H9 (cell line): ENCODE data around the gene TCF7L1. TPM values are rescaled to one million over a fixed set of nuclear protein-coding genes. Genes with fewer than 3 reads are reported as not detected.

Experiments used
- DNase-seq: peaks from one replicate; pipeline ENCODE4 v3.0.0-alpha.2; 2017
- H2AFZ ChIP-seq: one replicate; pipeline ENCODE4 v1.6.1; 2013; ENCODE audit warnings: mild to moderate bottlenecking, low read length, control low read depth, moderate library complexity
- H2AK5ac ChIP-seq: 2 replicates; pipeline ENCODE4 v1.6.1; 2013; ENCODE audit warnings: low read length, control low read depth, mixed read lengths; ENCODE audit not compliant: insufficient read length
- H2BK120ac ChIP-seq: one replicate; pipeline ENCODE4 v1.6.1; 2013; ENCODE audit warnings: low read depth, mild to moderate bottlenecking, low read length, control low read depth, inconsistent platforms; ENCODE audit not compliant: poor library complexity, severe bottlenecking
- H2BK12ac ChIP-seq: 2 replicates; pipeline ENCODE4 v1.6.1; 2013; ENCODE audit warnings: low read length, control low read depth, mixed read lengths, low read depth; ENCODE audit not compliant: insufficient read length
- H2BK15ac ChIP-seq: 2 replicates; pipeline ENCODE4 v1.6.1; 2013; ENCODE audit warnings: low read depth, low read length, control low read depth
- H2BK20ac ChIP-seq: one replicate; pipeline ENCODE4 v1.6.1; 2013; ENCODE audit warnings: low read depth, mild to moderate bottlenecking, low read length, control low read depth, inconsistent platforms; ENCODE audit not compliant: poor library complexity, severe bottlenecking
- H2BK5ac ChIP-seq: 2 replicates; pipeline ENCODE4 v1.6.1; 2013; ENCODE audit warnings: low read length, control low read depth, mixed read lengths; ENCODE audit not compliant: insufficient read length
- H3K14ac ChIP-seq: 2 replicates; pipeline ENCODE4 v1.6.1; 2013; ENCODE audit warnings: low read length, control low read depth; ENCODE audit not compliant: insufficient read depth
- H3K18ac ChIP-seq: 2 replicates; pipeline ENCODE4 v1.6.1; 2013; ENCODE audit warnings: low read depth, mild to moderate bottlenecking, mixed read lengths, low read length, control low read depth; ENCODE audit not compliant: insufficient read length
- H3K23ac ChIP-seq: 2 replicates; pipeline ENCODE4 v1.6.1; 2013; ENCODE audit warnings: low read length, control low read depth, mixed read lengths, low read depth; ENCODE audit not compliant: insufficient read length
- H3K23me2 ChIP-seq: 2 replicates; pipeline ENCODE4 v1.6.1; 2013; ENCODE audit warnings: low read depth, mild to moderate bottlenecking, mixed read lengths, low read length, control low read depth; ENCODE audit not compliant: insufficient read length, poor library complexity, severe bottlenecking
- H3K27ac ChIP-seq: 2 replicates; pipeline ENCODE4 v1.5.1; 2013; ENCODE audit warnings: low read length, control low read depth, mixed read lengths, low read depth; ENCODE audit not compliant: insufficient read length
- H3K27me3 ChIP-seq: 2 replicates; pipeline ENCODE4 v1.6.1; 2013; ENCODE audit warnings: low read length, control low read depth, inconsistent platforms; ENCODE audit not compliant: insufficient read depth
- H3K4ac ChIP-seq: 2 replicates; pipeline ENCODE4 v1.6.1; 2013; ENCODE audit warnings: low read depth, mild to moderate bottlenecking, control low read depth, inconsistent platforms, low read length, moderate library complexity
- H3K4me1 ChIP-seq: 2 replicates; pipeline ENCODE4 v1.6.1; 2013; ENCODE audit warnings: low read length, control low read depth, inconsistent platforms; ENCODE audit not compliant: insufficient read depth
- H3K4me2 ChIP-seq: 2 replicates; pipeline ENCODE4 v1.6.1; 2013; ENCODE audit warnings: low read length, control low read depth, mixed read lengths; ENCODE audit not compliant: insufficient read length, insufficient read depth
- H3K56ac ChIP-seq: 2 replicates; pipeline ENCODE4 v1.6.1; 2013; ENCODE audit warnings: low read depth, mild to moderate bottlenecking, mixed read lengths, low read length, control low read depth; ENCODE audit not compliant: insufficient read length
- H3K79me1 ChIP-seq: 2 replicates; pipeline ENCODE4 v1.6.1; 2013; ENCODE audit warnings: low read depth, mild to moderate bottlenecking, moderate library complexity, low read length, control low read depth, inconsistent platforms; ENCODE audit not compliant: insufficient read depth, poor library complexity, severe bottlenecking
- H3K79me2 ChIP-seq: 2 replicates; pipeline ENCODE4 v1.6.1; 2013; ENCODE audit warnings: low read length, control low read depth, inconsistent platforms; ENCODE audit not compliant: insufficient read depth
- H3K9ac ChIP-seq: 2 replicates; pipeline ENCODE4 v1.6.1; 2013; ENCODE audit warnings: low read length, control low read depth, mixed read lengths; ENCODE audit not compliant: insufficient read length; ENCODE audit errors: extremely low read depth
- H3K9me3 ChIP-seq: one replicate; pipeline ENCODE4 v1.6.1; 2013; ENCODE audit warnings: low read depth, low read length, inconsistent platforms; ENCODE audit not compliant: control insufficient read depth
- H3T11ph ChIP-seq: one replicate; pipeline ENCODE4 v1.6.1; 2013; ENCODE audit warnings: mild to moderate bottlenecking, low read length, control low read depth, inconsistent platforms
- H4K20me1 ChIP-seq: one replicate; pipeline ENCODE4 v1.6.1; 2013; ENCODE audit not compliant: control insufficient read depth, insufficient read length, insufficient read depth
- H4K5ac ChIP-seq: 2 replicates; pipeline ENCODE4 v1.6.1; 2013; ENCODE audit warnings: low read depth, mild to moderate bottlenecking, mixed read lengths, low read length, control low read depth; ENCODE audit not compliant: insufficient read length
- H4K8ac ChIP-seq: replicated peaks from 2 replicates; pipeline ENCODE4 v1.6.1; 2013; ENCODE audit warnings: low read length, control low read depth, mixed read lengths, low read depth; ENCODE audit not compliant: insufficient read length
- H4K91ac ChIP-seq: 2 replicates; pipeline ENCODE4 v1.6.1; 2013; ENCODE audit warnings: low read depth, mild to moderate bottlenecking, moderate library complexity, mixed read lengths, low read length, control low read depth; ENCODE audit not compliant: insufficient read length
- H3K27ac Mint-ChIP-seq, 3 experiments: 2 replicates in 2 of 3; 3 replicates in 1 of 3; pipeline ENCODE4 v1.8.0; 2020 to 2021; ENCODE audit warnings: mixed read lengths in 3 of 3, mild to moderate bottlenecking in 1 of 3, moderate library complexity in 1 of 3
- H3K27me3 Mint-ChIP-seq: 2 replicates; pipeline ENCODE4 v1.8.0; 2021; ENCODE audit warnings: low read depth, mild to moderate bottlenecking, moderate library complexity, mixed read lengths
- H3K36me3 Mint-ChIP-seq, 3 experiments: 2 replicates in 2 of 3; 3 replicates in 1 of 3; pipeline ENCODE4 v1.8.0; 2020 to 2021; ENCODE audit warnings: low read depth in 3 of 3, mixed read lengths in 3 of 3; ENCODE audit not compliant: insufficient read depth in 1 of 3
- H3K4me1 Mint-ChIP-seq, 2 experiments: 2 replicates each; pipeline ENCODE4 v1.8.0; 2020; ENCODE audit warnings: mixed read lengths in 2 of 2
- H3K4me3 Mint-ChIP-seq, 2 experiments: 2 replicates in 1 of 2; 3 replicates in 1 of 2; pipeline ENCODE4 v1.8.0; 2020 to 2021; ENCODE audit warnings: mild to moderate bottlenecking in 2 of 2, mixed read lengths in 2 of 2, moderate library complexity in 1 of 2
- H3K9me3 Mint-ChIP-seq, 2 experiments: 2 replicates in 1 of 2; 3 replicates in 1 of 2; pipeline ENCODE4 v1.8.0; 2020; ENCODE audit warnings: mild to moderate bottlenecking in 2 of 2, mixed read lengths in 2 of 2, moderate library complexity in 1 of 2
- CTCF ChIP-seq: fragments of 200-600 bp; sonication (generic); conservative IDR thresholded peaks from 3 replicates; pipeline ENCODE4 v1.8.0; 2021; ENCODE audit warnings: antibody characterized with exemption, mild to moderate bottlenecking
- WGBS: extraction: QIAGEN DNeasy Blood & Tissue Kit; methylation state at CpG from one replicate; pipeline ENCODE4 v1.1.7; 2013; ENCODE audit warnings: missing lambda C conversion rate, low lambda C conversion rate, mixed read lengths; ENCODE audit not compliant: insufficient read length; ENCODE audit errors: extremely low coverage; 5-methylcytosine and 5-hydroxymethylcytosine counted together
- total RNA-seq: library from RNA; stranded (reverse); gene quantifications from 2 replicates; pipeline ENCODE4 v1.2.1, GENCODE V29; 2021

Gene TCF7L1
- total RNA-seq, 1 experiment from 2014 or later: 112 TPM

GRCh38 chr2:85286918-85287317 lies 153.7 kb downstream of the TCF7L1 start:
- H3K4me3 Mint-ChIP-seq: no peak overlapping the region
- H3K18ac ChIP-seq: no peak overlapping the region
- H2BK120ac ChIP-seq: no peak overlapping the region
- no peak for TF ChIP-seq CTCF
- no peak overlapping the region for H3K56ac ChIP-seq
- no peak overlapping the region for H2BK20ac ChIP-seq
- no peak overlapping the region for H3K23ac ChIP-seq
- no peak overlapping the region for H3K4me2 ChIP-seq
- no peaks in the 10 kb centered on the region for H3K79me1 ChIP-seq
- peaks cover 28 to 34% of the 10 kb centered on the region in 2 experiments for H3K4me1 Mint-ChIP-seq
- no peaks in the 10 kb centered on the region for H3K23me2 ChIP-seq
- H2AK5ac ChIP-seq: no peak overlapping the region
- peaks cover 31 to 66% (median 63%) of the 10 kb centered on the region in 3 experiments; a peak in 6 of 7 replicates for H3K36me3 Mint-ChIP-seq
- no peak overlapping the region for H3K4ac ChIP-seq
- no peak overlapping the region for H2BK15ac ChIP-seq
- H3K27ac ChIP-seq: no peak overlapping the region
- no peak for DNase-seq
- no peak overlapping the region for H4K5ac ChIP-seq
- no peaks in the 10 kb centered on the region for H3K9me3 ChIP-seq
- H4K8ac ChIP-seq: no peak overlapping the region
- no peaks in the 10 kb centered on the region for H3K79me2 ChIP-seq
- H3T11ph ChIP-seq: no peak overlapping the region
- H3K14ac ChIP-seq: no peak overlapping the region
- peak overlapping the region in 2 of 3 experiments; percentile 54 to 62; a peak in 5 of 7 replicates for H3K27ac Mint-ChIP-seq
- H3K9ac ChIP-seq: no peak overlapping the region
- H2AFZ ChIP-seq: no peak overlapping the region
- H3K4me1 ChIP-seq: peaks cover 3% of the 10 kb centered on the region; the same call in 1 of the 2 replicates
- H4K20me1 ChIP-seq: no peaks in the 10 kb centered on the region
- no peak overlapping the region for H2BK5ac ChIP-seq
- H3K27me3 ChIP-seq: no peaks in the 10 kb centered on the region
- H3K27me3 Mint-ChIP-seq: no peaks in the 10 kb centered on the region
- no peak overlapping the region for H4K91ac ChIP-seq
- no peak overlapping the region for H2BK12ac ChIP-seq
- H3K9me3 Mint-ChIP-seq: peaks cover 0 to 6% of the 10 kb centered on the region in 2 experiments; a peak in 1 of 5 replicates
- no CpG with 5 or more reads among the region's 8 CpGs for WGBS
